RPMI7951 (cell line): ENCODE data around the gene DNAL4. TPM values are rescaled to one million over a fixed set of nuclear protein-coding genes. Genes with fewer than 3 reads are reported as not detected.

Experiments
- total RNA-seq: library from RNA; depleted of rRNA; stranded (reverse); fragments of >200 nt; shearing (Covaris generic); gene quantifications from 2 replicates; pipeline ENCODE4 v1.2.3, GENCODE V29; 2014; rRNA removed

Gene DNAL4
- total RNA-seq, 1 experiment from 2014 or later = 9.5 TPM

Other genes with a start within 250 kb of the DNAL4 start
- gene DMC1, start 224.0 kb downstream of the DNAL4 start, total RNA-seq = 0.12 and 0.20 TPM in 2 replicates
- gene FAM227A, start 137.8 kb downstream of the DNAL4 start, total RNA-seq = 1.3 and 2.3 TPM in 2 replicates
- gene CBY1, start 137.5 kb downstream of the DNAL4 start, total RNA-seq = 14.1 and 19.7 TPM in 2 replicates
- 56.5 and 61.2 TPM in 2 replicates for gene TOMM22, start 112.2 kb downstream of the DNAL4 start, total RNA-seq
- 46.5 and 62.0 TPM in 2 replicates for gene JOSD1, start 93.2 kb downstream of the DNAL4 start, total RNA-seq
- gene GTPBP1, start 88.2 kb downstream of the DNAL4 start, total RNA-seq = 15.6 and 16.3 TPM in 2 replicates
- gene SUN2, start 38.1 kb downstream of the DNAL4 start, total RNA-seq = 47.8 and 69.2 TPM in 2 replicates
- 0.12 and 0.39 TPM in 2 replicates for gene NPTXR, start 49.9 kb upstream of the DNAL4 start, total RNA-seq
- gene CBX6, start 78.1 kb upstream of the DNAL4 start, total RNA-seq = 14.5 and 23.5 TPM in 2 replicates
- gene APOBEC3A, start 163.5 kb upstream of the DNAL4 start, total RNA-seq = not detected in 2 replicates
- 19.6 and 20.9 TPM in 2 replicates for gene APOBEC3B, start 188.2 kb upstream of the DNAL4 start, total RNA-seq
- gene APOBEC3C, start 220.1 kb upstream of the DNAL4 start, total RNA-seq = 10.8 and 11.2 TPM in 2 replicates
- 1.7 and 3.3 TPM in 2 replicates for gene APOBEC3D, start 227.0 kb upstream of the DNAL4 start, total RNA-seq
- 7.9 and 8.9 TPM in 2 replicates for gene APOBEC3F, start 246.7 kb upstream of the DNAL4 start, total RNA-seq